Measurements from ENCODE around the gene LOXL1. TPM values are rescaled to one million over a fixed set of nuclear protein-coding genes. Genes with fewer than 3 reads are reported as not detected.
A peak's percentile ranks its signal among the peaks of the same experiment; 100 is the strongest.

The LOXL1 gene
- total and polyA plus RNA-seq, 4 donors = 0.67 to 2.0 (median 1.4) TPM; not detected in 1

DNA sequence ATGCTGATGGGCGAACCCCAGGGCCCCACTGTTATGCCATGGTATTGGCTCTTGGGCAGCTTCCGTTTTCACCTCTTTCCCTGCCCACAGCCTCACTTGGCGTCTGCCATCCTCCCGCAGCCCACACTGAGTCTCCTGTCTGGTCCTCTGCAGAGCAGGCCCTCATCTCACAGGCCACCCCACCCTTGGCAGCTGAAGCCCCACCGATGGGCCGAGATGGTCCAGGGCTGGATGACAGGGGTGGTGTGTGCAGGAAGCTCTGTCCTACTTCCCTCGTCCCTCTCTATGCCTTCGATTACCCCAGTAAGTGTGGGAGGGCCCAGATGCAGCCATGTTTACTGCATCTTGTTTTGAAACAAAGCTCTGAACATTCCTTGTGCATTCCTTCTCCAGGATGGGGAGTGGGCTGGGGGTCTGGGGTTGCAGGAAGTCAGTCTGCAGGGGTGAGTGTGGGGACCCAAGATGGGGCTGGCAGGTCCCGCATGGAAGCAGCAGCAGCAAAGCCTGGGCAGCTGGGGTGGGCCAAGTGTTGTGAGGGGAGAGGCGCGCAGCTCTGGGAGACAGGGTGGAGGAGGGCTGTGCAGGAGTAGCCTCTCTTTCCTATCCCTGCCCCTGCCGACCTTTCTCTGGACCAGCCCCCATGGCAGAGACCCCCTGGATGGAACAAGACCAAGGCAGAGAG, 32.0 kb upstream of the LOXL1 start:
- Histone ChIP-seq H3K9me3 (ENCODE audit: control insufficient read depth in 4 of 4, low read length in 3 of 4) (peaks cover 0 to 13% (median 4%) of the 10 kb centered on the region in 4 donors), H3K9ac (ENCODE audit: low read depth in 1 of 2, low read length in 2 of 2) (no peak overlapping the region), H3K27me3 (ENCODE audit: control insufficient read depth in 4 of 4, insufficient read depth in 4 of 4, low read length in 3 of 4) (peaks cover 0 to 5% (median 0%) of the 10 kb centered on the region in 4 donors), H3K36me3 (ENCODE audit: control insufficient read depth in 4 of 4, insufficient read depth in 3 of 4, low read depth in 1 of 4, low read length in 3 of 4) (no peaks in the 10 kb centered on the region), H3K4me3 (ENCODE audit: low read depth in 1 of 3, low read length in 3 of 3) (no peak overlapping the region), H3K27ac (ENCODE audit: low read depth in 1 of 2, low read length in 2 of 2) (no peak overlapping the region), H3K4me1 (ENCODE audit: control insufficient read depth in 4 of 4, insufficient read depth in 4 of 4, low read length in 3 of 4) (no peaks in the 10 kb centered on the region)
- no peak for DNase-seq (ENCODE audit: low spot score)
- TF ChIP-seq, protein P1, sequence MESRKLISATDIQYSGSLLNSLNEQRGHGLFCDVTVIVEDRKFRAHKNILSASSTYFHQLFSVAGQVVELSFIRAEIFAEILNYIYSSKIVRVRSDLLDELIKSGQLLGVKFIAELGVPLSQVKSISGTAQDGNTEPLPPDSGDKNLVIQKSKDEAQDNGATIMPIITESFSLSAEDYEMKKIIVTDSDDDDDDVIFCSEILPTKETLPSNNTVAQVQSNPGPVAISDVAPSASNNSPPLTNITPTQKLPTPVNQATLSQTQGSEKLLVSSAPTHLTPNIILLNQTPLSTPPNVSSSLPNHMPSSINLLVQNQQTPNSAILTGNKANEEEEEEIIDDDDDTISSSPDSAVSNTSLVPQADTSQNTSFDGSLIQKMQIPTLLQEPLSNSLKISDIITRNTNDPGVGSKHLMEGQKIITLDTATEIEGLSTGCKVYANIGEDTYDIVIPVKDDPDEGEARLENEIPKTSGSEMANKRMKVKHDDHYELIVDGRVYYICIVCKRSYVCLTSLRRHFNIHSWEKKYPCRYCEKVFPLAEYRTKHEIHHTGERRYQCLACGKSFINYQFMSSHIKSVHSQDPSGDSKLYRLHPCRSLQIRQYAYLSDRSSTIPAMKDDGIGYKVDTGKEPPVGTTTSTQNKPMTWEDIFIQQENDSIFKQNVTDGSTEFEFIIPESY (IDR thresholded peaks at IDR 0.05) = no peak
- 80% methylated on average over 12 of the region's 12 CpGs for WGBS

DNA sequence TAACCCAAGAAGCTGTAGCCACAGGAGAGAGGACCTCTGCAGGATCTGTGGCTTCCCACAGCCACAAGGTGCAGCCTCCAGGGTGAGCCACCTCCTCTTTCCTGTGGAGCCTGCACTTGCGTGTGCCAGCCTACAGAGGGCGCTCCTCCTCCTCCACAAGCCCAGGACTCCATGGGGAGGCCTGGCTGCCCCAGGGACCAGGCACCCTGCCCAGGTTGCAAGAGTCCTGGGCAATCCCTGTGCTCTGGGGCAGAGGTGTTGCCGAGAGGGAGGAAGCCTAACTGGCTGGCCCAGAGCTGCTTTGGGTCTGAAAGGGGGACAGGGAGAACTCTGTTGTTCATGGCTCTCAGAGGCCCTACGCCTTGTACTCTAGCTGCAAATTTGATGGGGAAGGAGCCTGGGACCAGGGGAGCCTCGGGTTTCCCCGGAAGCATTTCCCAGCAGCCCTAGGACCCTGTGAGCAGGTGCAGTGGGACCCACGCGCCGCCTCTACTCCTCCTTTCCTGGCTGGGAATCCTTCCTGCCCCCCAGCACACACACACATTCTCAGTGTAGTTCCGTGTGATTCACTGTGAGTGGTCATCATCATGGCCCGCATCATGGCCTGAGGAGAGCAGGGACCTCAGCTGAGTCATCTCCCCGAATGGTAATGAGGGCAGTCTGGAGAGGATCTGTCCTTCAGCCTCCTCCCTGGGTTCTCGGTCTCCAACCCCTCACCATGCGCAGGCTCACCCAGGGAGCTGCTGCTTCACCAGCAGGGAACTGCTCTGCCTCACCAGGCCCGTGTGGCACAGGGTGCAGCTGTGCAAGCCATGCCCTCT, 28.6 kb upstream of the LOXL1 start:
- peaks cover 0 to 3% (median 0%) of the 10 kb centered on the region in 4 donors for H3K9me3 ChIP-seq (ENCODE audit: control insufficient read depth in 4 of 4, low read length in 3 of 4)
- no peak overlapping the region for H3K27ac ChIP-seq (ENCODE audit: low read depth in 1 of 2, low read length in 2 of 2)
- DNase-seq (ENCODE audit: low spot score) = no peak
- no peak overlapping the region for H3K9ac ChIP-seq (ENCODE audit: low read depth in 1 of 2, low read length in 2 of 2)
- WGBS = 78% methylated on average over 15 of the region's 15 CpGs
- H3K4me1 ChIP-seq (ENCODE audit: control insufficient read depth in 4 of 4, insufficient read depth in 4 of 4, low read length in 3 of 4) = no peaks in the 10 kb centered on the region
- H3K36me3 ChIP-seq (ENCODE audit: control insufficient read depth in 4 of 4, insufficient read depth in 3 of 4, low read depth in 1 of 4, low read length in 3 of 4) = no peaks in the 10 kb centered on the region
- peaks cover 0 to 5% (median 0%) of the 10 kb centered on the region in 4 donors for H3K27me3 ChIP-seq (ENCODE audit: control insufficient read depth in 4 of 4, insufficient read depth in 4 of 4, low read length in 3 of 4)
- H3K4me3 ChIP-seq (ENCODE audit: low read depth in 1 of 3, low read length in 3 of 3) = no peak overlapping the region
- TF ChIP-seq JUND (IDR thresholded peaks at IDR 0.05) (no peak), HNF4A (conservative IDR thresholded peaks at IDR 0.05) (no peak), RAD21 (IDR thresholded peaks at IDR 0.05) (peak in 1 of 2 donors; percentile 72)
- TF ChIP-seq, protein P2, sequence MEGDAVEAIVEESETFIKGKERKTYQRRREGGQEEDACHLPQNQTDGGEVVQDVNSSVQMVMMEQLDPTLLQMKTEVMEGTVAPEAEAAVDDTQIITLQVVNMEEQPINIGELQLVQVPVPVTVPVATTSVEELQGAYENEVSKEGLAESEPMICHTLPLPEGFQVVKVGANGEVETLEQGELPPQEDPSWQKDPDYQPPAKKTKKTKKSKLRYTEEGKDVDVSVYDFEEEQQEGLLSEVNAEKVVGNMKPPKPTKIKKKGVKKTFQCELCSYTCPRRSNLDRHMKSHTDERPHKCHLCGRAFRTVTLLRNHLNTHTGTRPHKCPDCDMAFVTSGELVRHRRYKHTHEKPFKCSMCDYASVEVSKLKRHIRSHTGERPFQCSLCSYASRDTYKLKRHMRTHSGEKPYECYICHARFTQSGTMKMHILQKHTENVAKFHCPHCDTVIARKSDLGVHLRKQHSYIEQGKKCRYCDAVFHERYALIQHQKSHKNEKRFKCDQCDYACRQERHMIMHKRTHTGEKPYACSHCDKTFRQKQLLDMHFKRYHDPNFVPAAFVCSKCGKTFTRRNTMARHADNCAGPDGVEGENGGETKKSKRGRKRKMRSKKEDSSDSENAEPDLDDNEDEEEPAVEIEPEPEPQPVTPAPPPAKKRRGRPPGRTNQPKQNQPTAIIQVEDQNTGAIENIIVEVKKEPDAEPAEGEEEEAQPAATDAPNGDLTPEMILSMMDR (IDR thresholded peaks at IDR 0.05; ENCODE audit: low read depth, low read length, missing input control) = peak; percentile 61

DNA sequence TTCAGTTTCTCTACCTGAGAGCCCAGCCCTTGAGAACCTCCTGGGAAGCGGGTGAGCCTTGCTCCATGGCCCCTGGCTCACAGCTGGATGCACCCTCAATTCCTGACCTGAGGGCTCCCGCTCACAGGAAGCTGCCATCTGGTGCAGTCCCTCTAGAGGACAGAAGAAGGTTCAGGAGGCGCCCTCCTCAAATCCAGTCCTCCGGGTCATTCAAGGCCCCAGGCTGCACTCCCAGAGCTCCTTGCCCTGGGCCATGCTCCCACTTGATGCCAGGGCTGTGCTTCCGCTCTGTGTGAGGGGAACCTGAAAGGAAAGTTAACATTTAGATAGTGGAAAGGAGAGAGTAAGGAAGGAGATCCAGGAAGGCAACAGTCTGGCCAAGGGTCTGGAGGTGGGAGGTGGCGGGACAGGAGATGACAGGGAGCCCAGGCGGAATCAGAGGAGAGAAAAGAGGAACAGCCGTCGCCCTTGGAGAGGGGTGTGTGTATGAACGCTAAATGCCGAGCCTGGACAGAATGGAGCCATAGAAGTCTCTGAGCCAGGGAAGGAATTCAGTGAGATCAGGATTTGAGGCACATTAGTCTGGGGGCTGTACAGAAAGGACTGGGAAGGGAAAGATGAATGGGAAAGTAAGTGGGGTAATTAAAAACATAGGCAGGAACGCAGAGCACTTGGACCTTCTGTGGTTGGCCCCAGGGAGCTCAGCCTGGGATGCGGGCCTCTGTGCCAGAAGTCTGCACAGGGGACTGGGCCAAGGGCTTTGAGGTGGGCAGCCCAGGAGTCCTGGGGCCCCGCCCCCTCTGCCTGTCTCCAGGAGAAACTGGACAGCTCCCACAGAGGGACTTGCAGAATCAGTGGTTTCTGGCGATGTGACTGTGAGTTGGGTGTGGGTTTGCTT, 26.8 kb upstream of the LOXL1 start:
- no peak overlapping the region for H3K9ac ChIP-seq (ENCODE audit: low read depth in 1 of 2, low read length in 2 of 2)
- no peak for TF ChIP-seq JUND (IDR thresholded peaks at IDR 0.05)
- TF ChIP-seq RXRA (IDR thresholded peaks at IDR 0.05) = no peak
- no peak for TF ChIP-seq GABPA (IDR thresholded peaks at IDR 0.05 in 1 of 2, conservative IDR thresholded peaks at IDR 0.05 in 1 of 2)
- TF ChIP-seq, protein P3, sequence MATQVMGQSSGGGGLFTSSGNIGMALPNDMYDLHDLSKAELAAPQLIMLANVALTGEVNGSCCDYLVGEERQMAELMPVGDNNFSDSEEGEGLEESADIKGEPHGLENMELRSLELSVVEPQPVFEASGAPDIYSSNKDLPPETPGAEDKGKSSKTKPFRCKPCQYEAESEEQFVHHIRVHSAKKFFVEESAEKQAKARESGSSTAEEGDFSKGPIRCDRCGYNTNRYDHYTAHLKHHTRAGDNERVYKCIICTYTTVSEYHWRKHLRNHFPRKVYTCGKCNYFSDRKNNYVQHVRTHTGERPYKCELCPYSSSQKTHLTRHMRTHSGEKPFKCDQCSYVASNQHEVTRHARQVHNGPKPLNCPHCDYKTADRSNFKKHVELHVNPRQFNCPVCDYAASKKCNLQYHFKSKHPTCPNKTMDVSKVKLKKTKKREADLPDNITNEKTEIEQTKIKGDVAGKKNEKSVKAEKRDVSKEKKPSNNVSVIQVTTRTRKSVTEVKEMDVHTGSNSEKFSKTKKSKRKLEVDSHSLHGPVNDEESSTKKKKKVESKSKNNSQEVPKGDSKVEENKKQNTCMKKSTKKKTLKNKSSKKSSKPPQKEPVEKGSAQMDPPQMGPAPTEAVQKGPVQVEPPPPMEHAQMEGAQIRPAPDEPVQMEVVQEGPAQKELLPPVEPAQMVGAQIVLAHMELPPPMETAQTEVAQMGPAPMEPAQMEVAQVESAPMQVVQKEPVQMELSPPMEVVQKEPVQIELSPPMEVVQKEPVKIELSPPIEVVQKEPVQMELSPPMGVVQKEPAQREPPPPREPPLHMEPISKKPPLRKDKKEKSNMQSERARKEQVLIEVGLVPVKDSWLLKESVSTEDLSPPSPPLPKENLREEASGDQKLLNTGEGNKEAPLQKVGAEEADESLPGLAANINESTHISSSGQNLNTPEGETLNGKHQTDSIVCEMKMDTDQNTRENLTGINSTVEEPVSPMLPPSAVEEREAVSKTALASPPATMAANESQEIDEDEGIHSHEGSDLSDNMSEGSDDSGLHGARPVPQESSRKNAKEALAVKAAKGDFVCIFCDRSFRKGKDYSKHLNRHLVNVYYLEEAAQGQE (IDR thresholded peaks at IDR 0.05) = no peak
- TF ChIP-seq FOXA1 (IDR thresholded peaks at IDR 0.05) = no peak
- TF ChIP-seq TAF1 (conservative IDR thresholded peaks at IDR 0.05) = no peak
- TF ChIP-seq FOXA2 (IDR thresholded peaks at IDR 0.05) = no peak
- TF ChIP-seq, protein P1 (IDR thresholded peaks at IDR 0.05) = no peak
- TF ChIP-seq NR2F2 (IDR thresholded peaks at IDR 0.05) = no peak
- TF ChIP-seq, protein P4, sequence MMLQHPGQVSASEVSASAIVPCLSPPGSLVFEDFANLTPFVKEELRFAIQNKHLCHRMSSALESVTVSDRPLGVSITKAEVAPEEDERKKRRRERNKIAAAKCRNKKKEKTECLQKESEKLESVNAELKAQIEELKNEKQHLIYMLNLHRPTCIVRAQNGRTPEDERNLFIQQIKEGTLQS (IDR thresholded peaks at IDR 0.05) = no peak
- WGBS = 84% methylated on average over 15 of the region's 15 CpGs
- no peaks in the 10 kb centered on the region for H3K4me1 ChIP-seq (ENCODE audit: control insufficient read depth in 4 of 4, insufficient read depth in 4 of 4, low read length in 3 of 4)
- H3K36me3 ChIP-seq (ENCODE audit: control insufficient read depth in 4 of 4, insufficient read depth in 3 of 4, low read depth in 1 of 4, low read length in 3 of 4) = no peaks in the 10 kb centered on the region
- no peak overlapping the region for H3K27ac ChIP-seq (ENCODE audit: low read depth in 1 of 2, low read length in 2 of 2)
- H3K9me3 ChIP-seq (ENCODE audit: control insufficient read depth in 4 of 4, low read length in 3 of 4) = no peaks in the 10 kb centered on the region
- H3K4me3 ChIP-seq (ENCODE audit: low read depth in 1 of 3, low read length in 3 of 3) = no peak overlapping the region
- H3K27me3 ChIP-seq (ENCODE audit: control insufficient read depth in 4 of 4, insufficient read depth in 4 of 4, low read length in 3 of 4) = peaks cover 0 to 5% (median 0%) of the 10 kb centered on the region in 4 donors
- DNase-seq (ENCODE audit: low spot score) = no peak

All from liver (tissue), 9 donors.